ENCODE data around the gene ADI1. TPM values are rescaled to one million over a fixed set of nuclear protein-coding genes. Genes with fewer than 3 reads are reported as not detected.

The ADI1 gene
- total RNA-seq, 4 donors from 2014 or later, result 90.0 to 130 (median 96.9) TPM

GRCh38 chr2:3488061-3488531 is 31.2 kb downstream of the ADI1 start:
- Histone ChIP-seq H3K27me3 (no peaks in the 10 kb centered on the region), H3K9me3 (no peaks in the 10 kb centered on the region), H3K36me3 (peaks cover 0 to 23% (median 13%) of the 10 kb centered on the region in 4 donors), H3K4me3 (no peak overlapping the region), H3K27ac (replicated peaks in 1 of 4) (no peak overlapping the region), H3K4me1 (peaks cover 0 to 8% (median 4%) of the 10 kb centered on the region in 4 donors)
- intact Hi-C loops (cut with DNase I), result no loop called here
- 80% methylated on average over 1 of the region's 6 CpGs for WGBS
- no peak for DNase-seq (ENCODE audit: extremely low spot score)
- TF ChIP-seq POLR2A (IDR thresholded peaks at IDR 0.05; ENCODE audit: low read depth) (no peak), CTCF (IDR thresholded peaks at IDR 0.05) (no peak), POLR2AphosphoS5 (IDR thresholded peaks at IDR 0.05) (no peak), EP300 (IDR thresholded peaks at IDR 0.05) (no peak)

GRCh38 chr2:3487432-3487831 is 31.9 kb downstream of the ADI1 start:
- intact Hi-C loops (cut with DNase I), result no loop called here
- no peak for DNase-seq (ENCODE audit: extremely low spot score)
- no peak overlapping the region for H3K4me3 ChIP-seq
- H3K36me3 ChIP-seq, result peaks cover 0 to 28% (median 16%) of the 10 kb centered on the region in 4 donors
- H3K4me1 ChIP-seq, result peaks cover 0 to 8% (median 4%) of the 10 kb centered on the region in 4 donors
- no peaks in the 10 kb centered on the region for H3K9me3 ChIP-seq
- H3K27ac ChIP-seq (replicated peaks in 1 of 4), result no peak overlapping the region
- no peak for TF ChIP-seq CTCF (IDR thresholded peaks at IDR 0.05)
- TF ChIP-seq POLR2AphosphoS5 (IDR thresholded peaks at IDR 0.05), result no peak
- TF ChIP-seq POLR2A (IDR thresholded peaks at IDR 0.05; ENCODE audit: low read depth), result no peak
- no peak for TF ChIP-seq EP300 (IDR thresholded peaks at IDR 0.05)
- no peaks in the 10 kb centered on the region for H3K27me3 ChIP-seq
- 91% methylated on average over 8 of the region's 10 CpGs for WGBS

GRCh38 chr2:3487028-3487425 is 32.3 kb downstream of the ADI1 start:
- 94% methylated on average over 6 of the region's 9 CpGs for WGBS
- DNase-seq (ENCODE audit: extremely low spot score), result no peak
- Histone ChIP-seq H3K36me3 (peaks cover 0 to 32% (median 20%) of the 10 kb centered on the region in 4 donors), H3K4me1 (peaks cover 0 to 8% (median 4%) of the 10 kb centered on the region in 4 donors), H3K27ac (replicated peaks in 1 of 4) (no peak overlapping the region), H3K27me3 (no peaks in the 10 kb centered on the region), H3K9me3 (no peaks in the 10 kb centered on the region), H3K4me3 (no peak overlapping the region)
- TF ChIP-seq POLR2AphosphoS5 (IDR thresholded peaks at IDR 0.05) (no peak), CTCF (IDR thresholded peaks at IDR 0.05) (no peak), EP300 (IDR thresholded peaks at IDR 0.05) (no peak), POLR2A (IDR thresholded peaks at IDR 0.05; ENCODE audit: low read depth) (no peak)
- intact Hi-C loops (cut with DNase I), result no loop called here

- H3K4me1 ChIP-seq, result peaks cover 0 to 8% (median 4%) of the 10 kb centered on the region in 4 donors
- TF ChIP-seq EP300 (IDR thresholded peaks at IDR 0.05) (no peak), POLR2AphosphoS5 (IDR thresholded peaks at IDR 0.05) (no peak), POLR2A (IDR thresholded peaks at IDR 0.05; ENCODE audit: low read depth) (no peak), CTCF (IDR thresholded peaks at IDR 0.05) (no peak)
- no peak overlapping the region for H3K27ac ChIP-seq (replicated peaks in 1 of 4)
- peaks cover 0 to 38% (median 26%) of the 10 kb centered on the region in 4 donors for H3K36me3 ChIP-seq
- H3K9me3 ChIP-seq, result no peaks in the 10 kb centered on the region
- H3K27me3 ChIP-seq, result no peaks in the 10 kb centered on the region
- no peak overlapping the region for H3K4me3 ChIP-seq
- intact Hi-C loops (cut with DNase I), result no loop called here
- no peak for DNase-seq (ENCODE audit: extremely low spot score)
- 91% methylated on average over 26 of the region's 29 CpGs for WGBS
These were observed 33.0 kb downstream of the ADI1 start for GRCh38 chr2:3486047-3487027.

All from esophagus muscularis mucosa (tissue), 4 donors.